Measurements from ENCODE around the gene PLEKHG5. TPM values are rescaled to one million over a fixed set of nuclear protein-coding genes. Genes with fewer than 3 reads are reported as not detected.

Gene PLEKHG5
- total RNA-seq, 3 donors from 2014 or later, result 7.0 to 12.0 (median 11.8) TPM

- Histone ChIP-seq H3K9me3 (no peaks in the 10 kb centered on the region), H3K27me3 (no peaks in the 10 kb centered on the region), H3K4me3 (no peak overlapping the region), H3K36me3 (no peaks in the 10 kb centered on the region), H3K27ac (no peak overlapping the region), H3K4me1 (no peaks in the 10 kb centered on the region)
- peak in 1 of 2 donors; percentile 72 for DNase-seq (ENCODE audit: low spot score in 2 of 2)
- TF ChIP-seq POLR2A (IDR thresholded peaks at IDR 0.05) (no peak), POLR2AphosphoS5 (IDR thresholded peaks at IDR 0.05) (no peak), CTCF (IDR thresholded peaks at IDR 0.05) (no peak)
- intact Hi-C loops (cut with DNase I; ENCODE audit: low total_unique reads), result no loop called here
These were observed 27.0 kb downstream of the PLEKHG5 start for GRCh38 chr1:6464514-6464836.

- Histone ChIP-seq H3K9me3 (no peaks in the 10 kb centered on the region), H3K36me3 (no peaks in the 10 kb centered on the region), H3K27ac (no peak overlapping the region), H3K4me3 (no peak overlapping the region), H3K4me1 (no peaks in the 10 kb centered on the region), H3K27me3 (no peaks in the 10 kb centered on the region)
- TF ChIP-seq POLR2A (IDR thresholded peaks at IDR 0.05) (no peak), CTCF (IDR thresholded peaks at IDR 0.05) (no peak), POLR2AphosphoS5 (IDR thresholded peaks at IDR 0.05) (no peak)
- intact Hi-C loops (cut with DNase I; ENCODE audit: low total_unique reads), result no loop called here
- DNase-seq (ENCODE audit: low spot score in 2 of 2), result no peak
These were observed 28.4 kb downstream of the PLEKHG5 start for GRCh38 chr1:6463120-6463412.

- TF ChIP-seq POLR2AphosphoS5 (IDR thresholded peaks at IDR 0.05), result no peak
- no peak for TF ChIP-seq CTCF (IDR thresholded peaks at IDR 0.05)
- TF ChIP-seq POLR2A (IDR thresholded peaks at IDR 0.05), result no peak
- intact Hi-C loops (cut with DNase I; ENCODE audit: low total_unique reads), result no loop called here
- Histone ChIP-seq H3K36me3 (no peaks in the 10 kb centered on the region), H3K4me3 (no peak overlapping the region), H3K27me3 (no peaks in the 10 kb centered on the region), H3K9me3 (no peaks in the 10 kb centered on the region), H3K4me1 (no peaks in the 10 kb centered on the region), H3K27ac (no peak overlapping the region)
- no peak for DNase-seq (ENCODE audit: low spot score in 2 of 2)
These were observed 28.9 kb downstream of the PLEKHG5 start for GRCh38 chr1:6462412-6463119.

GRCh38 chr1:6461538-6462411, 29.7 kb downstream of the PLEKHG5 start:
- Histone ChIP-seq H3K4me1 (no peaks in the 10 kb centered on the region), H3K9me3 (no peaks in the 10 kb centered on the region), H3K4me3 (no peak overlapping the region), H3K27me3 (no peaks in the 10 kb centered on the region), H3K27ac (no peak overlapping the region), H3K36me3 (no peaks in the 10 kb centered on the region)
- intact Hi-C loops (cut with DNase I; ENCODE audit: low total_unique reads), result no loop called here
- DNase-seq (ENCODE audit: low spot score in 2 of 2), result no peak
- TF ChIP-seq POLR2AphosphoS5 (IDR thresholded peaks at IDR 0.05) (no peak), POLR2A (IDR thresholded peaks at IDR 0.05) (no peak), CTCF (IDR thresholded peaks at IDR 0.05) (no peak)

- Histone ChIP-seq H3K27ac (peak overlapping the region in 1 of 2 donors; percentile 32), H3K27me3 (no peaks in the 10 kb centered on the region), H3K4me3 (peak overlapping the region in 2 of 3 donors; percentile 34 to 44), H3K9me3 (no peaks in the 10 kb centered on the region), H3K36me3 (no peaks in the 10 kb centered on the region), H3K4me1 (no peaks in the 10 kb centered on the region)
- intact Hi-C loops (cut with DNase I; ENCODE audit: low total_unique reads), result no loop called here
- no peak for DNase-seq (ENCODE audit: low spot score in 2 of 2)
- TF ChIP-seq CTCF (IDR thresholded peaks at IDR 0.05) (no peak), POLR2A (IDR thresholded peaks at IDR 0.05) (no peak), POLR2AphosphoS5 (IDR thresholded peaks at IDR 0.05) (no peak)
These were observed 30.4 kb downstream of the PLEKHG5 start for GRCh38 chr1:6461051-6461530.
